PC-3 (cell line): ENCODE measurements around the gene UBAP2. TPM values are rescaled to one million over a fixed set of nuclear protein-coding genes. Genes with fewer than 3 reads are reported as not detected.

ENCODE experiments used
- ATAC-seq: fragments of 200-7000 bp; cut with Tn5 transposase; 2 replicates; pipeline ENCODE4 v1.9.1; 2020; ENCODE audit warnings: mild to moderate bottlenecking, moderate library complexity
- BruUV-seq: library from RNA; stranded (reverse); fragments of 400-500 nt; replicated peaks from 2 replicates; lab custom pipeline; 2021; lab: Mats Ljungman, UMichigan
- CTCF ChIA-PET: fragments of 300-600 bp; sonication (Branson Sonifier 250); formaldehyde crosslinking; loops from one replicate; lab custom pipeline; 2022; ENCODE audit warnings: antibody characterized with exemption; lab: Charles Lee
- POLR2A ChIA-PET: fragments of 300-600 bp; sonication (Branson Sonifier 250); formaldehyde crosslinking; loops from one replicate; lab custom pipeline; 2022; ENCODE audit warnings: antibody characterized with exemption; ENCODE audit not compliant: unreplicated experiment; lab: Charles Lee
- DNase-seq: peaks from one replicate; pipeline ENCODE4 v3.0.0-alpha.2; 2015
- H2AFZ ChIP-seq: fragments of 300-600 bp; sonication (generic); 2 replicates; pipeline ENCODE4 v1.6.0; 2016; ENCODE audit warnings: antibody characterized with exemption, low read length
- H3F3A ChIP-seq: fragments of 300-600 bp; sonication (generic); one replicate; pipeline ENCODE4 v1.6.0; 2017; ENCODE audit warnings: antibody characterized with exemption, low read length, control low read depth, mild to moderate bottlenecking; ENCODE audit not compliant: unreplicated experiment
- H3K27ac ChIP-seq: fragments of 300-600 bp; sonication (generic); 2 replicates; pipeline ENCODE4 v1.5.1; 2016; ENCODE audit warnings: mild to moderate bottlenecking, low read length
- H3K27me3 ChIP-seq: fragments of 300-600 bp; sonication (generic); 2 replicates; pipeline ENCODE4 v1.6.1; 2016; ENCODE audit warnings: low read length, mixed read lengths
- H3K36me3 ChIP-seq: fragments of 300-600 bp; sonication (generic); 2 replicates; pipeline ENCODE4 v1.6.1; 2016; ENCODE audit warnings: low read depth, mixed run types, low read length, mixed read lengths
- H3K4me1 ChIP-seq: fragments of 300-600 bp; sonication (generic); 2 replicates; pipeline ENCODE4 v1.5.1; 2016; ENCODE audit warnings: low read length; ENCODE audit not compliant: insufficient read depth
- H3K4me2 ChIP-seq: fragments of 300-600 bp; sonication (generic); 2 replicates; pipeline ENCODE4 v1.6.0; 2016; ENCODE audit warnings: low read length
- H3K4me3 ChIP-seq: fragments of 300-600 bp; sonication (generic); 2 replicates; pipeline ENCODE4 v1.5.1; 2016; ENCODE audit warnings: mild to moderate bottlenecking, low read length, mixed read lengths
- H3K79me2 ChIP-seq: fragments of 300-600 bp; sonication (generic); 2 replicates; pipeline ENCODE4 v1.6.1; 2017; ENCODE audit warnings: low read length, mixed read lengths
- H3K9ac ChIP-seq: fragments of 300-600 bp; sonication (generic); 2 replicates; pipeline ENCODE4 v1.6.0; 2016; ENCODE audit warnings: mild to moderate bottlenecking, low read length
- H3K9me2 ChIP-seq: fragments of 300-600 bp; sonication (generic); replicated peaks from 2 replicates; pipeline ENCODE4 v1.6.1; 2016; ENCODE audit warnings: mixed run types, low read length, mixed read lengths
- H3K9me3 ChIP-seq: fragments of 300-600 bp; sonication (generic); 2 replicates; pipeline ENCODE4 v1.6.1; 2016; ENCODE audit warnings: low read length, mixed read lengths
- H4K20me1 ChIP-seq: fragments of 300-600 bp; sonication (generic); 2 replicates; pipeline ENCODE4 v1.6.1; 2016; ENCODE audit warnings: low read length, mixed read lengths
- CTCF ChIP-seq: fragments of 300-600 bp; sonication (generic); conservative IDR thresholded peaks from 2 replicates; pipeline ENCODE4 v1.5.1; 2017; ENCODE audit warnings: antibody characterized with exemption, low read depth, mild to moderate bottlenecking, low read length
- EZH2 ChIP-seq: fragments of 300-600 bp; sonication (generic); IDR thresholded peaks from one replicate; pipeline ENCODE4 v1.6.1; 2017; ENCODE audit warnings: antibody characterized with exemption, mild to moderate bottlenecking, low read length; ENCODE audit not compliant: unreplicated experiment
- EZH2phosphoT487 ChIP-seq: fragments of 300-600 bp; sonication (generic); IDR thresholded peaks from 2 replicates; pipeline ENCODE4 v1.6.1; 2018; ENCODE audit warnings: mild to moderate bottlenecking, antibody characterized with exemption, low read length, borderline replicate concordance
- intact Hi-C: fragments of 100-400 bp; cut with micrococcal nuclease; formaldehyde crosslinking; loops from 2 replicates; pipeline ENCODE4 v1.9.0; 2023
- total RNA-seq: library from RNA; depleted of rRNA; stranded (reverse); fragments of >200 nt; gene quantifications from 2 replicates; pipeline ENCODE4 v1.2.3, GENCODE V29; 2014

UBAP2 gene
- total RNA-seq, 1 experiment from 2014 or later, result 12.6 TPM

GRCh38 chr9:34097865-34098264, 49.2 kb upstream of the UBAP2 start:
- ChIA-PET POLR2A (no interaction called here), CTCF (interaction anchor here (0.6 kb wide), 1 partner anchor 723 kb away, joined by 4 read pairs; no protein-coding TSS in a partner anchor)
- no peak overlapping the region for H2AFZ ChIP-seq
- no peak overlapping the region for H3K9ac ChIP-seq
- H3K36me3 ChIP-seq, result no peaks in the 10 kb centered on the region; the same call in 1 of the 2 replicates
- no peak for TF ChIP-seq EZH2phosphoT487
- no peak for TF ChIP-seq CTCF
- TF ChIP-seq EZH2, result no peak
- no peaks in the 10 kb centered on the region for H3K9me3 ChIP-seq
- no TSS peak for BruUV-seq
- intact Hi-C loops, result no loop called here
- H3K27me3 ChIP-seq, result no peaks in the 10 kb centered on the region
- no peaks in the 10 kb centered on the region for H3F3A ChIP-seq
- no peaks in the 10 kb centered on the region for H3K9me2 ChIP-seq
- no peak overlapping the region for H3K4me2 ChIP-seq
- no peak for DNase-seq
- H3K4me3 ChIP-seq, result no peak overlapping the region
- no peaks in the 10 kb centered on the region for H3K4me1 ChIP-seq
- H3K27ac ChIP-seq, result no peak overlapping the region
- H4K20me1 ChIP-seq, result no peaks in the 10 kb centered on the region
- no peak for ATAC-seq
- no peaks in the 10 kb centered on the region for H3K79me2 ChIP-seq

GRCh38 chr9:34096751-34097150, 48.1 kb upstream of the UBAP2 start:
- Histone ChIP-seq H3K27ac (no peak overlapping the region), H3K9me2 (no peaks in the 10 kb centered on the region), H3K4me2 (no peak overlapping the region), H3K4me1 (no peaks in the 10 kb centered on the region), H3K4me3 (no peak overlapping the region), H3K79me2 (no peaks in the 10 kb centered on the region), H4K20me1 (no peaks in the 10 kb centered on the region), H3F3A (no peaks in the 10 kb centered on the region), H3K9me3 (no peaks in the 10 kb centered on the region), H3K36me3 (no peaks in the 10 kb centered on the region; the same call in 1 of the 2 replicates), H3K9ac (no peak overlapping the region), H3K27me3 (no peaks in the 10 kb centered on the region), H2AFZ (no peak overlapping the region)
- POLR2A ChIA-PET, result no interaction called here
- no TSS peak for BruUV-seq
- CTCF ChIA-PET, result no interaction called here
- TF ChIP-seq CTCF, result no peak
- TF ChIP-seq EZH2phosphoT487, result no peak
- no peak for TF ChIP-seq EZH2
- DNase-seq, result no peak
- intact Hi-C loops, result no loop called here
- no peak for ATAC-seq

GRCh38 chr9:34093578-34093977, 44.9 kb upstream of the UBAP2 start:
- H3K9ac ChIP-seq, result no peak overlapping the region
- H3K27me3 ChIP-seq, result no peaks in the 10 kb centered on the region
- TF ChIP-seq CTCF (no peak), EZH2 (no peak)
- no peak overlapping the region for H2AFZ ChIP-seq
- ChIA-PET POLR2A (no interaction called here), CTCF (no interaction called here)
- H3K4me2 ChIP-seq, result no peak overlapping the region
- intact Hi-C loops, result no loop called here
- no peaks in the 10 kb centered on the region for H3K9me2 ChIP-seq
- H3K9me3 ChIP-seq, result no peaks in the 10 kb centered on the region
- H3K79me2 ChIP-seq, result no peaks in the 10 kb centered on the region
- H3K27ac ChIP-seq, result no peak overlapping the region
- no peak overlapping the region for H3K4me3 ChIP-seq
- BruUV-seq, result no TSS peak
- H4K20me1 ChIP-seq, result no peaks in the 10 kb centered on the region
- H3F3A ChIP-seq, result no peaks in the 10 kb centered on the region
- no peak for DNase-seq
- peaks cover under 1% of the 10 kb centered on the region; the same call in 1 of the 2 replicates for H3K36me3 ChIP-seq
- no peaks in the 10 kb centered on the region for H3K4me1 ChIP-seq
- no peak for ATAC-seq
